Stimulated activated CD4-positive, alpha-beta T cell treated with anti-CD3 and anti-CD28 coated beads, Interleukin-4, amount 100 ng/mL, for 1 hour (primary cell): ENCODE results near the gene CCHCR1.
"Not testable (repeated sequence)": the region's sequence is repeated elsewhere in the genome, so short reads cannot be mapped to it uniquely, and the experiment has no call there.

Experiments used
- DNase-seq: peaks from one replicate; pipeline ENCODE4 v3.0.0-alpha.2; 2020

The CCHCR1 gene, protein sequence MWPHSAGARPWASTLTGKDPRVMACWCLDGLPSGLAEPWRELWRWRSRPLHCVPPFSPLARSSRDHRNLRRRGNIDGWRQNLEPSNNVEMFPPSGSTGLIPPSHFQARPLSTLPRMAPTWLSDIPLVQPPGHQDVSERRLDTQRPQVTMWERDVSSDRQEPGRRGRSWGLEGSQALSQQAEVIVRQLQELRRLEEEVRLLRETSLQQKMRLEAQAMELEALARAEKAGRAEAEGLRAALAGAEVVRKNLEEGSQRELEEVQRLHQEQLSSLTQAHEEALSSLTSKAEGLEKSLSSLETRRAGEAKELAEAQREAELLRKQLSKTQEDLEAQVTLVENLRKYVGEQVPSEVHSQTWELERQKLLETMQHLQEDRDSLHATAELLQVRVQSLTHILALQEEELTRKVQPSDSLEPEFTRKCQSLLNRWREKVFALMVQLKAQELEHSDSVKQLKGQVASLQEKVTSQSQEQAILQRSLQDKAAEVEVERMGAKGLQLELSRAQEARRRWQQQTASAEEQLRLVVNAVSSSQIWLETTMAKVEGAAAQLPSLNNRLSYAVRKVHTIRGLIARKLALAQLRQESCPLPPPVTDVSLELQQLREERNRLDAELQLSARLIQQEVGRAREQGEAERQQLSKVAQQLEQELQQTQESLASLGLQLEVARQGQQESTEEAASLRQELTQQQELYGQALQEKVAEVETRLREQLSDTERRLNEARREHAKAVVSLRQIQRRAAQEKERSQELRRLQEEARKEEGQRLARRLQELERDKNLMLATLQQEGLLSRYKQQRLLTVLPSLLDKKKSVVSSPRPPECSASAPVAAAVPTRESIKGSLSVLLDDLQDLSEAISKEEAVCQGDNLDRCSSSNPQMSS

DNA sequence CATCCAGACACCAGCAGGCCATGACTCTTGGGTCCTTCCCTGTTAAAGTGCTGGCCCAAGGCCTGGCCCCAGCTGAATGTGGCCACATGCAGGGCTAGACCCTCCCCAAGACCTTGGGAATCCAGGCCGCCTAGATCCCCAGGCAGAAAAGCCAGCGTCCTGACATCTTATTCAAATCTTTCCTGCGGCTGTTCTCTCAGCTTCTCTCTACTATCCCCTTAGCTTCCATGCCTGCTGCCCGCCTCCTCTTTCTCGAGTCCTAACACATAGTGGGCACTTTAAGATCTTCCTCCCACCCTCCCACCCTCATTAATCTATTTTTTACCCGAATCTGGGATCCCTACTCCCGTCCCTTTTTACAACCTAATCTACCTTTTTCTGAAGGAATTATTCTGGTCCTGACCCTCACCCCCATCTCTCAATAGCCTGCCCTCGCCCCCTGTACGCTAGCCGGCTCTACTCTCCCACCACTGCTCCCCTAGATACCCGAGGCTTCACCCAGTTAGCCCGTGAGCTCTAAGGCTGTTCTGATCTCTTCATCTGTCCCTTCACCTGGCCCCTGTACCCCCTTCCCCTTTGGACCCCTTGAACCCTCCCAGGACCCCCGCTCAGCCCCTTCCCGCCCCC is at the start of gene CCHCR1:
TSS of gene CCHCR1 (minus strand) at position 290 of the 627 bp plus-strand sequence. CDS start at position 88, 202 bp downstream.
- DNase-seq, result no peak

DNA sequence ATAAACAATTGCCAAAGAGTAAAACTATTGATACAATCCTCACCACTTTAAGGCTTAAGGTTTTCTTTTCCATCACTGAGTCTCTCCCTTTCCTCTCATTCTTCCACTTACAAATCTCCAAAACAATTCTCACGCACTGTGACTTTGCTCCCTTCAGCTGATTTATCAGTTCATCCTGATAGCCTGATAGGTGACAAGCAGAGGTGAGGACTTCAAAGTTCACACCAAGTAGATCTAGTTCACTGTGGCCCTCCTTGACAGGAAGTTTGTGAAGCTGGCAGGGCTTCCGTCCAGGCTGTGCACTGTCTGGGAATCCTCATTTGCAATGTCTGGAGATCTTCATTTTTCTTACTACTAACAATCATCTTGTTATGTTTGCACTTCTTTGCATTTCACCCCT is 48.0 kb upstream of the CCHCR1 start:
- no peak for DNase-seq

DNA sequence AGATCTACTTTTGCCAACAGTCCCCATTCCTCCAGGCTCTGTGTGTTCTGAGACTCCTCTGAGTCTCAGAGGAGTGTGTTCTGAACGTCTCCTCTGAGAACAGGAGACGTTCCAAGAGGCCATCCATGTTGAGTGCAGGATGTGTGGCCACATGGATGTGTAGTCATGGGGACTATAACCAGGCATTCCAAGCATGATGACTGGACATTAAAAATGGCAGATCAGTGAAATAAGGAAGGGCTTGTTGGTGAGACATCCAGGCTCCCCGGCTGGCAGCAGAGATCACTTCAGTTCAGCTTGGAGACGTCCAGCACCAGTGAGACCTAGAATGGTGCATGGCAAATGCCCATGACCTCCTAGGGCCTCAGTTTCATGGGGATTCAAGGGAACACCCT is 47.1 kb upstream of the CCHCR1 start:
- DNase-seq, result no peak

DNA sequence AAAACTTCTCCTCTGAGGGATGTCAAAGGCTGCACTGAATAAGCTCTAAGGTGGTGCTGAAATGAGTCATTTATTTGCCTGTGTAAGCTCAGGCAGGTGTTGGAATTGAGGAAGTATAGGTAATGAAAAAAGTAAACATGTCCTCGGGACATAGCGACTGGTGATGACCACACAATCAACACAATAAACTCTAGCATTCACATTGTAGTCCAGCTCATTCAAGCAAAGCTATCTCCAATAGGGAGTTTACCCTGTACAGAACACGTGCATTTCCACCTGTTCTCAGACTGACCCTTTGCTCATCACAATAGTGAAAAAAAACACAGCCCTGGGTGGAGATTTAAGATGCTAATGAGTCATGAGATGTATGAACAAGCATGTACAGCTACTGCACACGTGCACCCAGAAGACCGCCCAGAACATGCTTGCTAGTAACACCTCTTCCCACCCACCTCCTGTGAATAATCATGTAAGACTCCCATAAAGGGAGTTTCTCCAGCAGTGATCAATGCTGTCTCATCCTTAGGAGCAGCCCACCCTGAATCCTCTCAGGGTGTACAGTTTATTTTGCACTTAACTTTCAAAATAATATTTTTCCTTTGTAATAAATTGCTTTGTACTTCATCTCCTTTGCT is 45.9 kb upstream of the CCHCR1 start:
- DNase-seq, result peak; percentile 59

DNA sequence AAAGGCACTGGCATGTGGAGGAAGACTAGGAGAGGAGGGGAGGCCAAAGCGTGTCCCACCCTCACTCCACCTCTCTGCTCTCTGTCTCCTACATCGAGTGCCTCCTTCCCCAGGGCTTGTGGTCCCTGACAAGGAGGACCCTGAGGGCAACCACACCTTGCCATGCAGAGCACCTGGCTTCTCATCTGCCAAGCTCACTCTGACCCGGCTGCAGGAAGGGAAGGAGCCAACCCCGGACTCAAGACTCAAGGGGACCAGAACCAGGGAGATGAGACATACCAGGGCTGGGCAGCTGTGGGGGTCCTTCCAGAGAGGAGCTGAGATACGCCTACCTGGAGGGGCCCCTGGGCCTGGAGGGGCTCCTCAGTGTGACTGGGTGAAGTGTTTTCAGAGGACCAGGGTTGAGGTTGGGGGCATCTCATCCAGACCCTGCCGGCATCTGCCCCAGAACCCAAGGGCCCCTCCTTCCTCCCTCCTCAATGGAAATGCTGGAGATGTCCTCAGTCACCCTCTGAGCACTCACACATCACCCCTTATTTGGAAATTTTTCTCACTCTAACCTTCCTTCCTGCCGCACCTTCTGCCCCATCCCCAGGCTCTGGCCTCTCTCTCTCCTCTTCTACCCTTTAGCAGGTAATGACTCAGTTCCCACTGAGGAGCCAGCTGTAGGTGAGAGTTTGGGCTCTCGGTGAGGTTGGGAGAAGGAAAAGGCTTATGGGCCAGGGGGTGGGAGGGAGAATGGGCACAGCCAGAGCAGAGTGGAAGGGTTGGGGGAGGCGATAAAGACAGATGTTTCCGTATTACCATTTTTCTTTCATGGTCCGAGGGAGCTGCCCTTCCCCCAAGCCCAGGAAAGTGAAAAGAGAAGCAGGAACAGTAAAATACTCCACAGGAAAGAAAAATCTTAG is 44.9 kb upstream of the CCHCR1 start:
- no peak for DNase-seq

DNA sequence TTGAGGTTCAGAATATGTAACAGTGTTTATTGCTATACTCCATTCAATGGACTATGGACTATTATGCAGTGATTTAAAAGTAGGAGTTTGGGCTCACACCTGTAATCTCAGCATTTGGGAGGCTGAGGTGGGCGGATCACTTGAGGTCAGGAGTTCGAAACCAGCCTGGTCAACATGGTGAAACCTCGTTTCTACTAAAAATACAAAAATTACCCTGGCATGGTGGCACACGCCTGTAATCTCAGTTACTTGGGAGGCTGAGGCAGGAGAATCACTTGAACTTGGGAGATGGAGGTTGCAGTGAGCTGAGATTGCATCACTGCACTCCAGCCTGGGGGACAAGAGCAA is 41.5 kb upstream of the CCHCR1 start:
- not testable (repeated sequence) for DNase-seq

DNA sequence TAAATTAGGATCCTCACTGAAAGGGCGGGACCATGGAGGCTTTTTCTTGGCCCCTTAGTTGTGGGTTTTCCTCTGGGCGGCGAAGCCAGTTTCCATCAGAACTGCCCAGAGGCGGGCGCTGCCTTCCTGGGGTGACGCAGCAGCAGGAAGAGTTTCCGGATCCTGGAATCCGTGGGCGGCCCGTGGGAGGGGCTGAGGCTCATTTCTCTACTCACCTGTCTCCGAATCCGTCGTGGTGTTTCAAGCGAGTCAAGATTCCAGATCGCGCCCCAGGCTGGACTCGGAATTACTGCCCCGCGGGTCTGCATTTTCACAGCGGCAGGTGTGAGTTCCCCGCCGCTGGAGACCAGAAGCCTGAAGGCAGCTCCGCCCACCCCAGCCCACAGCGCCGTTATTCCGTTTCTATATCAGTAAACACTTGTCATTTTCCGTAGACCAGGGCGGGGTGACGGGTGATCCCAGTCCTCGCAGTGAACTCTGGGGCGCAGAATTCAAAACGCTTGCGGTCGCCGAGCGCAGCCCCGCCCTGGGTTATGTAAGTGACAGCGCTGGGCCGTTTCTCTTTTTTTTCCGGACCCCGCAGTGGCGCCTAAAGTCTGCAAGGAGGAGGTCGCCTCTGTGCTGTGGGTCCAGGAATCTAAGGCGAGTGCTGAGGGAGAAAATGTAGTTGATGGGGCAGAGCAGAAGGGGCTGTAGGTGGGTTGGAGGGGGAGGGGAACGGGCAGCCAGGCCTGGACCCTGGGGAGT is 40.1 kb upstream of the CCHCR1 start:
- DNase-seq, result peak; percentile 89

DNA sequence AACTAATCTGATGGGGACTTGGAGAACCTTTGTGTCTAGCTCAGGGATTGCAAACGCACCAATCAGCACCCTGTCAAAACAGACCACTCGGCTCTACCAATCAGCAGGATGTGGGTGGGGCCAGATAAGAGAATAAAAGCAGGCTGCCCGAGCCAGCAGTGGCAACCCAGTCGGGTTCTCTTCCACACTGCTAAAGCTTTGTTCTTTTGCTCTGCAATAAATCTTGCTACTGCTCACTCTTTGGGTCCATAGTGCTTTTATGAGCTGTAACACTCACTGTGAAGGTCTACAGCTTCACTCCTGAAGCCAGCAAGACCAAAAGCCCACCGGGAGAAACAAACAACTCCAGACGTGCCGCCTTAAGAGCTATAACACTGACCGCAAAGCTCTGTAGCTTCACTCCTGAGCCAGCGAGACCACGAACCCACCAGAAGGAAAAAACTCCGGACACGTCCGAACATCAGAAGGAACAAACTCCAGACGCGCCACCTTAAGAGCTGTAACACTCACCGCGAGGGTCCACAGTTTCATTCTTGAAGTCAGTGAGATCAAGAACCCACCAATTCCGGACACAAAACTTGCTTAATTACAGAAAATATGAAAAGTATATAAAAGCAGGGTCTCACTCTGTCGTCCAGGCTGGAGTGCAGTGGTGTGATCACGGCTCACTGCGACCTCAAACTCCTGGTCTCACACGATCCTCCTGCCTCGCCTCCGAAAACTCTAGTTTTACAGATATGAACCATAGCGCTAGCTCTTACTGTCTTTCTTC is 38.8 kb upstream of the CCHCR1 start:
- not testable (repeated sequence) for DNase-seq

DNA sequence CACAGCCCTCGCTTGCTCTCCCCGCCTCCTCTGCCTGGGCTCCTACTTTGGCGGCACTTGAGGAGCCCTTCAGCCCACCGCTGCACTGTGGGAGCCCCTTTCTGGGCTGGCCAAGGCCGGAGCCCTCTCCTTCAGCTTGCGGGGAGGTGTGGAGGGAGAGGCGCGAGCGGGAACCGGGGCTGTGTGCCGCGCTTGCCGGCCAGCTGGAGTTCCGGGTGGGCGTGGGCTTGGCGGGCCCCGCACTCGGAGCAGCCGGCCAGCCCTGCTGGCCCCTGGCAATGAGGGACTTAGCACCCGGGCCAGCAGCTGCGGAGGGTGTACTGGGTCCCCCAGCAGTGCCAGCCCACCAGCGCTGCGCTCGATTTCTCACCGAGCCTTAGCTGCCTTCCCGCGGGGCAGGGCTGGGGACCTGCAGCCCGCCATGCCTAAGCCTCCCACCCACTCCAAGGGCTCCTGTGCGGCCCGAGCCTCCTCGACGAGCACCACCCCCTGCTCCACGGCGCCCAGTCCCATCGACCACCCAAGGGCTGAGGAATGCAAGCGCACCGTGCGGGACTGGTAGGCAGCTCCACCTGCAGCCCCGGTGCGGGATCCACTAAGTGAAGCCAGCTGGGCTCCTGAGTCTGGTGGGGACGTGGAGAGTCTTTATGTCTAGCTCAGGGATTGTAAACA is 37.8 kb upstream of the CCHCR1 start:
- DNase-seq, result not testable (repeated sequence)

DNA sequence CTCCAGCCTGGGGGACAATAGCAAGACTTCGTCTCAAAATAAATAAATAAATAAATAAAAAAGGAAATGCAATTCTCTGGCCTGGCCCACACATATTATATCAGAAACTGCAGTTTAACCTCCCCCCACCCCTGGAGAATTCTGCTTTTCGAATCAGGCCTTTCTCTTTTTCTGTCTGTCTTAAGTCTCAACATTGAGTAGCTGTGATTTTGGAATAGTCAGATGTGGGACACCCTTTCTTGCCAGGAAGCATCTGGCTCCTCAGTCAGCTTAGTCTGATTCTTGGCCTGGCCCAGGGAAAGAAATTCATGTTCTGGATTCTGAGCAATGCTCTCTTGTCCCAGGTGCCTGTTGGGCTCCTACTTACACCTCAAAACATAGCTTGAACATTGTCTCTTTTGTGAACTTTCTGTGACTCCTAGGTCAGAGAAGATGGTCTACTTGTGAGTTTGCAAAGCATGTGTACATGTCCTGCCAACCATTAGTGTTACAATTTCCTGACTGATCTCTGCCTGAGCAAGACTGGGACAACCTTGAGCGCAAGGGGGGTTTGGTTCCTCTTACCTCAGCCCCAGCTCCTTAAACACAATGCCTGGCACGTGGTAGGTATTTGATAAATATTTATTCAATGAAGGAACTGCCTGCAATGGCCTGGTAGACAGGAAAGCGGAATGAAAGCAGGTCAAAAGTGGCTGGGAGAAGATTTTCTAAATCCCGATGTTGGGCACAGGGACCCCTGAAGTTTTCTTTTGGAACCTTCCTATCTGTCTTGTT is 36.6 kb upstream of the CCHCR1 start:
- DNase-seq, result no peak

DNA sequence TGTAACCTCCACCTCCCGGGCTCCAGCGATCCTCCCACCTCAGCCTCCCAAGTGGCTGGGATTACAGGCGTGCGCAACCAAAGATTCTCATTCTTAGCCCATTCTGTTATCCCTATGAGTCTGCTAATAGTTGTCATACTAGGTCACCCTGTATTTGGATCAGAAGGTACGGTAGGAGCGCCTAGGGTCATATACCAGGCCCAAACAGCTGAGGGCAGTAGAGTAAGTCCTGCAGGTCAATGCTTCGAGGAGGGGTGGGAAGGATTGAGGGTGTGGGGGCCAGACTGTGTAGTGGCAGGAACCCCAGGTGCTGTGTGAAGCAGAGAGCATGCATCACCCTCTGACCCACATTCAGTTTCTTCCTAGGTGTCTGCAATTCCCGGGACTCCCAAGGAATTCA is 35.6 kb upstream of the CCHCR1 start:
- DNase-seq, result no peak

DNA sequence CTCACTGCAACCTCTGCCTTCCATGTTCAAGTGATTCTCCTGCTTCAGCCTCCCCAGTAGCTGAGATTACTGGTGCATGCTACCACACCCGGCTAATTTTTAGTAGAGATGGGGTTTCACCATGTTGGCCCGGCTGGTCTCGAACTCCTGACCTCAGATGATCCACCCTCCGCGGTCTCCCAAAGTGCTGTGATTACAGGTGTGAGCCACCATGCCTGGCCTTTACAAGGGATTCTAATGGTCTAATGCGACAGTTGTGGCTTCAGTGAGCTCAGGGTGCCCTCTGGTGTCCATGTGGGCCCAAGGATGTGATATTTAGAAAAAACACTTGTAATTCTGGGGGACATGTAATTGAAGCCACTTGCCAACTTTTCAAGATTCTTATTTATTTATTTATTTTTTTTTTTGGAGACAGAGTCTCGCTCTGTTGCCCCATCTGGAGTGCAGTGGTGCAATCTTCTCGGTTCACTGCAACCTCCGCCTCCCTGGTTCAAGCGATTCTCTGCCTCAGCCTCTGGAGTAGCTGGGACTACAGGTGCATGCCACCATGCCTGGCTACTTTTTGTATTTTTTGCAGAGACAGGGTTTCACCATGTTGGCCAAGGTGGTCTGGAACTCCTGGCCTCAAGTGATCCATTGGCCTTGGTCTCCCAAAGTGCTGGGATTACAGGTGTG is 35.0 kb upstream of the CCHCR1 start:
- peak; percentile 54 for DNase-seq

DNA sequence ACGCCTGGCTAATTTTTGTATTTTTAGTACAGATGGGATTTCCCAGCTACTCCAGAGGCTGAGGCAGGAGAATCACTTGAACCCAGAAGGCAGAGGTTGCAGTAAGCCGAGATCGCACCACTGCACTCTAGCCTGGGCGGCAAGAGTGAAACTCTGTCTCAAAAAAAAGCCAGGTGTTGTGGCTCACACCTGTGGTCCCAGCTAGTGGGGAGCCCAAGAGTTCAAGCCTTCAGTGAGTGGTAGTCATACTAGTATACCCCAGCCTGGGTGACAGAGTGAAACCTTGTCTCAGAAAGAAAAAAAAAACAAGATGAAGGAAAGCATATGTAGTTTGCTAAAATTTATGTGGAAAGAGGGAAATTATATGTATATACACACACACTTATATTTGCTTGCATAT is 32.9 kb upstream of the CCHCR1 start:
- no peak for DNase-seq

DNA sequence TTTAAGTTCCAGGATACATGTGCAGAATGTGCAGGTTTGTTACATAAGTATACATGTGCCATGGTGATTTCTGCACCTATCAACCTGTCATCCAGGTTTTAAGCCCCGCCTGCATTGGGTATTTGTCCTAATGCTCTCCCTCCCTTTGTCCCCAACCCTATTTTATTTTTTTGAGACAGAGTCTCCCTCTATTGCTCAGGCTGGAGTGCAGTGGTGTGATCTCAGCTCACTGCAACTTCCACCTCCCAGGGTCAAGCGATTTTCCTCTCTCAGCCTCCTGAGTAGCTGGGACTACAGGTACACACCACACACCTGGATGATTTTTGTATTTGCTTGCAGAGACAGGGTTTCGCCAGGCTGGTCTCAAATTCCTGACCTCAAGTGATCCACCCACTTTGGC is 31.6 kb upstream of the CCHCR1 start:
- DNase-seq, result not testable (repeated sequence)

DNA sequence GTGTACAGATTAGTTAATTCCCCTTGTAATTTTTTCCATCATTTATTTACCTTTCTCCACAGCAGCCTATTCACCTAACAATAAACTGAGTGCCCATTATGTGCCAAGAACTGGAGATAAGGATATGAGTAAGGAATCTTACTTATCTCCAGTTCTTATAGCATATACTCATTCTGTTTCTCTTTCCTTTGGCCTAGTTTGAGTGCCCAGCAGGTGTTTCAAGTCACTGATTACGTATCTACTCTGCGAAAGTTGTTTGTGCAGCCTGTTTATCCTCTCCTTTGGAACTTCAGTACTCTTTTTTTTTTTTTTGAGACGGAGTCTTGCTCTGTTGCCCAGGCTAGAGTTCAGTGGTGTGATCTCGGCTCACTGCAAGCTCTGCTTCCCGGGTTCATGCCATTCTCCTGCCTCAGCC is 30.2 kb upstream of the CCHCR1 start:
- DNase-seq, result no peak

DNA sequence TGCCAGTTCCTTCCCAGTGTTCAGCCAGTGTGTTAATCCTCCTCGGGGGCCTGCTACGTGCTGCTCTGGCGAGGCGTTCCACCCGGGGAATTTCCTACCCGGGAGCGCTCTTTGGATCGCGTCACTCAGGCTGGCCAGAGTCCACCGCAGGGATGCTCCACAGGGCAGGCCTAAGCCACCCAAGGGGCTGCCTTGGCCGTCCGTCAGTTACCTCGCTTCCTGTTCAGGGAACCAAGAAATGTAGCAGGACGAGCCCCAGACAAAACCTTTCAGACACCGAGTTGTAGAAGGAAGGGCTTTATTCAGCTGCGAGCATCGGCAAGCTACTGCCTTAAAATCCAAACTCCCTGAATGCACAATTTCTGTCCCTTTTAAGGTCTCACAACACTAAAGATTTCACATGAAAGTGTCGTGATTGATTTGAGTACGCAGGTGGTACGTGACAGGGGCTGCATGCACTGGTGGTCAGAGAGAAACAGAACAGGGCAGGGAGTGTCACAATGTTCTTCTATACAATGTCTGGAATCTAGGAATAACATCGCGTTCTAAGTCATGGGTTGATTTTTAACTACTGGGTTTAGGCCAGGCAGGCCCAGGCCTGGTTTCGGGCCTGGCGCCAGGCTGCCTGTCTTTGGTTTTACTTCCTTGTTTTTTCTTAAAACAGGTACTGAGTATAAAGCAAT is 28.6 kb upstream of the CCHCR1 start:
- no peak for DNase-seq

DNA sequence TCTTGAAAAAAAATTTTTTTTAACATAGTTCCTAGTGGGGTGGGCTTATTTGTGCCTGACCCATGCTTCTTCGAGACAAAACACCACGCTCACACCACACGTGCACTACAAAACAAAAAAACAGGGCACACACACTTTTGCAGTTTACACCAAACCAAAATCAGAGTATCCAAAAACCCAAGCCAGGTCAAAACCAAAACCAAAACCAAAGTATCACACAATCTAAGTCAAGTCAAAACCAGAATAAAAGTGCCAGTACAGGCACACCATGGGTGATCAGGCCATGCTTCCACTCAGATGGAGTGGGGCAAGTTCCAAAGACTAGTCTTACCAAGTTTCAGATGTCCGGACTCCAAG is 28.1 kb upstream of the CCHCR1 start:
- DNase-seq, result not testable (repeated sequence)

DNA sequence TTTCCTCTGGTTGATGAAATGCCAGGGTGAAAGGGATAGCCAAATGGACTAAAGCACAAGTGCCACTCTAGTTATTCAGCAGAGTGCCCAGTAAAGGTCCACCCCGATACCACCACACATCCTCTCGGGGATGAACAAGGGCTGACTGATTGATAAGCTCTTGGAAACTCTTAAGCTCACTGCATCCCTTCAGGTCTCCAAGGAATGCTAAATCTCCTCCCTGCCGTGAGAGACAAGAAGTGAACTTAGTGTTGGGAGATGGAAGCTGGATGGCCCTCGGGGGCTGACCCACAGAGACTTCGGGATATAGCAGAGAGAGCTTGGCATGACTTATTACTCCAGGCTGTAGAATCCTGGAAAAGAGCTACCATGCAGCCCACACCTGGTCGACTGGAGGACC is 26.3 kb upstream of the CCHCR1 start:
- DNase-seq, result not testable (repeated sequence)
